SK-N-SH (cell line): ENCODE data around the gene POGK.

Source experiments
- CTCF ChIP-seq: fragments of 200-600 bp; sonication (generic); IDR thresholded peaks from 2 replicates; pipeline ENCODE4 v1.6.1; 2017; ENCODE audit warnings: antibody characterized with exemption, mild to moderate bottlenecking, moderate library complexity
- MEF2A ChIP-seq: IDR thresholded peaks from 2 replicates; pipeline ENCODE4 v1.4.0; 2012; ENCODE audit warnings: low read depth, borderline replicate concordance

- no peak for TF ChIP-seq MEF2A
- no peak for TF ChIP-seq CTCF
These were observed 43.6 kb downstream of the POGK start for GRCh38 chr1:166882893-166883292.
